ENCODE data around the gene F3. TPM values are rescaled to one million over a fixed set of nuclear protein-coding genes. Genes with fewer than 3 reads are reported as not detected.
A peak's percentile ranks its signal among the peaks of the same experiment; 100 is the strongest.

Gene F3
- total RNA-seq, 1 donor from 2014 or later: 0.93 TPM

- no peak overlapping the region for H3K4me3 Mint-ChIP-seq (ENCODE audit: unreplicated experiment)
- DNase-seq: no peak
- H3K4me1 Mint-ChIP-seq (ENCODE audit: low read depth, unreplicated experiment): peaks cover 8% of the 10 kb centered on the region
- no peak overlapping the region for H3K27ac Mint-ChIP-seq (ENCODE audit: unreplicated experiment)
- no peaks in the 10 kb centered on the region for H3K36me3 Mint-ChIP-seq (ENCODE audit: unreplicated experiment)
- peaks cover 2% of the 10 kb centered on the region for H3K9me3 Mint-ChIP-seq (ENCODE audit: unreplicated experiment)
- TF ChIP-seq CTCF (IDR thresholded peaks at IDR 0.05; ENCODE audit: partially characterized antibody, unreplicated experiment): no peak
- H3K27me3 Mint-ChIP-seq (ENCODE audit: unreplicated experiment): peaks cover 8% of the 10 kb centered on the region
Observed at GRCh38 chr1:94543893-94544635, 2.5 kb upstream of the F3 start.

GRCh38 chr1:94543001-94543400, 1.4 kb upstream of the F3 start:
- Mint-ChIP-seq H3K27me3 (ENCODE audit: unreplicated experiment) (peaks cover 8% of the 10 kb centered on the region), H3K36me3 (ENCODE audit: unreplicated experiment) (no peaks in the 10 kb centered on the region), H3K9me3 (ENCODE audit: unreplicated experiment) (peaks cover 2% of the 10 kb centered on the region), H3K27ac (ENCODE audit: unreplicated experiment) (no peak overlapping the region), H3K4me3 (ENCODE audit: unreplicated experiment) (peak overlapping the region; percentile 85), H3K4me1 (ENCODE audit: low read depth, unreplicated experiment) (peaks cover 8% of the 10 kb centered on the region)
- TF ChIP-seq CTCF (IDR thresholded peaks at IDR 0.05; ENCODE audit: partially characterized antibody, unreplicated experiment): no peak
- no peak for DNase-seq

- Mint-ChIP-seq H3K27me3 (ENCODE audit: unreplicated experiment) (peaks cover 8% of the 10 kb centered on the region), H3K4me3 (ENCODE audit: unreplicated experiment) (peak overlapping the region; percentile 85), H3K36me3 (ENCODE audit: unreplicated experiment) (no peaks in the 10 kb centered on the region), H3K9me3 (ENCODE audit: unreplicated experiment) (peaks cover 2% of the 10 kb centered on the region), H3K27ac (ENCODE audit: unreplicated experiment) (no peak overlapping the region), H3K4me1 (ENCODE audit: low read depth, unreplicated experiment) (peaks cover 8% of the 10 kb centered on the region)
- peak; percentile 29 for DNase-seq
- TF ChIP-seq CTCF (IDR thresholded peaks at IDR 0.05; ENCODE audit: partially characterized antibody, unreplicated experiment): no peak
Observed at GRCh38 chr1:94542088-94542870, 720 bp upstream of the F3 start.

GRCh38 chr1:94540440-94541245, 916 bp downstream of the F3 start:
- peaks cover 8% of the 10 kb centered on the region for H3K4me1 Mint-ChIP-seq (ENCODE audit: low read depth, unreplicated experiment)
- H3K27ac Mint-ChIP-seq (ENCODE audit: unreplicated experiment): no peak overlapping the region
- no peaks in the 10 kb centered on the region for H3K36me3 Mint-ChIP-seq (ENCODE audit: unreplicated experiment)

More at GRCh38 chr1:94540440-94541245, 916 bp downstream of the F3 start:
- Mint-ChIP-seq H3K27me3 (ENCODE audit: unreplicated experiment) (peaks cover 8% of the 10 kb centered on the region), H3K9me3 (ENCODE audit: unreplicated experiment) (peaks cover 2% of the 10 kb centered on the region), H3K4me3 (ENCODE audit: unreplicated experiment) (peak overlapping the region; percentile 85)
- no peak for DNase-seq
- no peak for TF ChIP-seq CTCF (IDR thresholded peaks at IDR 0.05; ENCODE audit: partially characterized antibody, unreplicated experiment)

All from glutamatergic neuron (in vitro differentiated cells).